HT1080 (cell line): ENCODE results near the gene HSPB7. TPM values are rescaled to one million over a fixed set of nuclear protein-coding genes. Genes with fewer than 3 reads are reported as not detected.
"Not testable (repeated sequence)": the region's sequence is repeated elsewhere in the genome, so short reads cannot be mapped to it uniquely, and the experiment has no call there.

ENCODE experiments used
- DNase-seq: peaks from one replicate; pipeline ENCODE4 v3.0.0-alpha.2; 2015; ENCODE audit warnings: low read depth
- total RNA-seq: library from RNA; depleted of rRNA; stranded (reverse); fragments of >200 nt; shearing (Covaris generic); gene quantifications from 2 replicates; pipeline ENCODE4 v1.2.3, GENCODE V29; 2014

HSPB7 gene
- total RNA-seq, 1 experiment from 2014 or later: not detected

DNA sequence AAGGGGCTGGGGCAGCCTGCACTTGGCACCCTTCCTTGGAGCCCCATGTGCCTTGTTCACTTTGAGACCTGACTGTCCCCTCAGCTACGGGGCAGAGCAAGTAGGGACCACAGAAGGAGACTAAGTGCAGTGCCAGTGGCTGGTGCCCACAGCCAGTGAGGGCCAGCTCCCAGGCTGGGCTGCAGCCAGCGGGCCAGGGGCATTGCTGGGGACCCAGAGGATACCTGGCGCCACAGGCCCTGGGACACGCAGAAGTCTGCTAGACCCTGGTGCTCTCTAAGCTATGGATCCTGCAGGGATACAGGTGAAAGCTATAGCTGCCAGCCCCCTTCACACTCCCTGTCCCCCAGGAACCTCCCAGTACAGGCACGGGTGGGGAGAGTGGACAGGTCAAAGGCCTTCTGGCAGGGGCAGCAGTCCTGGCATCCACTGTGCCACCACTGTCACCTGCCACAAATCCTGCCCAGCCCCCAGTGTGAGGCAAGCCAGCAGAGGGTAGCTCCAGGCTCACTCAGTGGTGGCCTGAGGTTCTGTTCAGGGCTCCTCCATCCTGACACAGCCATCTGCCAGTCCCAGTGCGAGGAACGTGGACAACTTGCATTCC, 5.3 kb upstream of the HSPB7 start:
- no peak for DNase-seq

DNA sequence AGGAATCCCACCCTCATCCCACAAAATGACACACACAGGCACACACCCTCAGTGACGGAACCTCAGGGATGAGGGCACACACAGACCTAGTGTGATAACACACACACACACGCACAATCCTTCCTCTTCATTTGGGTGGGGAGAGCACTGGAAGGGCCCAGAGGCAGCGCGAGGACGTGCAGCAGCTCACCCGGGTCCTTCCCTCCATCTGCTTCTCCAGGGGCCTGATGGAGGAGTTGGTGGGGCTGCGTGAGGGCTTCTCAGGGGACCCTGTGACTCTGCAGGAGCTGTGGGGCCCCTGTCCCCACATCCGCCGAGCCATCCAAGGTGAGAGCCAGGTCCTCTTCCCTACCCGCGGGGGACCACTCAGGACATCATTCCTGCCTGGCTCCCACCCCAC, 4.5 kb upstream of the HSPB7 start:
- DNase-seq: no peak

DNA sequence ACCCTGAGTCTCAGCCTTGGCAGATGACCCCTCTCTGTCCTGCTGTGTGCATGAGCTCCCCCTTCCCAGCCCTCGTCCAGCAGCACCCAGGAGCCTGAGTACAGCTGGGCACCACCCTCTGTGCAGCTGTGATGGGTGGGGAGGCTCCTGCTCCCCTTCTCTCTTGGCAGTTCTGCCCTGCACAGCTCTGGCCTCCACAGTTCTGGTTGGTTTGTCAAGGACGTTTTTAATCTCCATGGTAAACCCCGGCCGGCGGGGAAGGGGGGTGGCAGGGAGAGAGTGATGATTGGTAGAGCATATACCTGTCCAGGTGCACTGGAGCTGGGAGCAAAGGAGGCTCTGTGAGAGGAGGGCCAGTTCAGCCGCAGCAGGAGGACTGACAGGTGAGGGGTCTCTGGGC, 3.8 kb upstream of the HSPB7 start, which contains the start of gene CLCNKA:
CLCNKA (plus strand) TSS at position 356 of the 400 bp plus-strand sequence. CDS start 584 bp downstream, outside the sequence.
- DNase-seq: no peak

DNA sequence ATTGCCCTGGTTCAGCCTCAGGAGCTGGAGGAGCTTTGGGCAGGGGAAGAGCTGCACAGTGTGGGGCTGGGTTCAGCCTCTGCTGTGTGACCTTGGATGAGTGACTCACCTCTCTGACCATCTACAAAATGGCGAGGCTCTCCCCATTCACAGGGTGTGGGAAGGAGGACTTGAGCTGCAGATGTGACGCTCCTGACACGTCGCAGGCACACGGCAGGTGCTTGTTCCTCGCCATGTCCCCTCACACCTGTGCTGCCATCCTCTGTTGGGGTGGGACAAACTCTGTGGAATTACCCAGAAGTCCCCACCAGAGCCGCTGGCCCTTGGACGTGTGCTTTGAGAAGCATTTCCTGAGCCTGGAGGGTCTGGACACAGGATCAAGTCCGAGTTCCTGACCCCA, 3.0 kb upstream of the HSPB7 start:
- DNase-seq: not testable (repeated sequence)

DNA sequence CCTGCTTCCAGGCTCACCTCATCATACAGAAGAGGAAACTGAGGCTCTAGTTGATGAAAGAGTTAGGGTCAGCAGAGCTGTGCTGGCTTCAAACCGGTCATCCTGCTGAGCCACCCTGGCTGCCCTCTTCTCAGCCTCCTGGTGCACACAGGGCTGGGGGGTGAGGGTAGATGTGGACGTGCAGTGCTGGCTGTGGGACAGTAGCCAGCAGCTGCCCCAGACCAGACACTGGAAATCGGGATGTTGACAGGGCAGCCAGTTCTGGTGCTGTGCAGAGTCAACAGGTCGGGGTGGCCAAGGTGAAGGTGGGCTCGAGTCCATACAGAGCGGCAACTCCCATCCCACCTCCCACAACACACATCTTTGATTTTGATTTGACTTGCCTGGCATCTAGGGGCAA, 2.5 kb upstream of the HSPB7 start:
- DNase-seq: no peak

DNA sequence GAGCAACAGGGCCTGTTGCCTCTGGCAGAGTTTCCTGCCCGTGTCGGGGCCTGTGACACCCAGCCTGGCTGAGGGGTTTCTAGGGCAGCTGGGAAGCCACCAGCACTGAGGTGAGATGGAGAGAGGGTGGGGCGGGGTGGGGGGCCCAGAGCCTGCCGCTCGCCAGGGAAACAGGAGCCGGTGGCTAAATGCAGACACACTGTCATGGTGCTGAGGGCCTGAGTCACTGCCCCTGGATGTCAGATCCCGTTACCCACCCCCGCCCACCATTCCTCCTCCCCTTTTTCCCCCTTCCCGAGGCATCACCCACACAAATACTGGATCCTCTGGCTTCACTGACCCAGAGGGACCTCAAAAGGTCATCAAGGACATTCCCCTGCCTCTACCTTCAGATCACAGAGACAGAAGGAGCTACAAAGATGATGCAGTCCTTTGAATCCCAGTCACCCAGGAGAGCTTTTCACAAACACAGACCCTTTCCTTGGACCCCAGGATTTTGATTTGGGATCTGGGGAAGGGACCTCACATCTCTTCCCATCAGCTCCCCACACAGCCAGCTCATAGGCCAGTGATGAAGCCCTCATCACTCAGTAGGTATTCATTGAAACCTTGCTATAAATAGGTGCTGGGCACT, 1.9 kb upstream of the HSPB7 start:
- no peak for DNase-seq

DNA sequence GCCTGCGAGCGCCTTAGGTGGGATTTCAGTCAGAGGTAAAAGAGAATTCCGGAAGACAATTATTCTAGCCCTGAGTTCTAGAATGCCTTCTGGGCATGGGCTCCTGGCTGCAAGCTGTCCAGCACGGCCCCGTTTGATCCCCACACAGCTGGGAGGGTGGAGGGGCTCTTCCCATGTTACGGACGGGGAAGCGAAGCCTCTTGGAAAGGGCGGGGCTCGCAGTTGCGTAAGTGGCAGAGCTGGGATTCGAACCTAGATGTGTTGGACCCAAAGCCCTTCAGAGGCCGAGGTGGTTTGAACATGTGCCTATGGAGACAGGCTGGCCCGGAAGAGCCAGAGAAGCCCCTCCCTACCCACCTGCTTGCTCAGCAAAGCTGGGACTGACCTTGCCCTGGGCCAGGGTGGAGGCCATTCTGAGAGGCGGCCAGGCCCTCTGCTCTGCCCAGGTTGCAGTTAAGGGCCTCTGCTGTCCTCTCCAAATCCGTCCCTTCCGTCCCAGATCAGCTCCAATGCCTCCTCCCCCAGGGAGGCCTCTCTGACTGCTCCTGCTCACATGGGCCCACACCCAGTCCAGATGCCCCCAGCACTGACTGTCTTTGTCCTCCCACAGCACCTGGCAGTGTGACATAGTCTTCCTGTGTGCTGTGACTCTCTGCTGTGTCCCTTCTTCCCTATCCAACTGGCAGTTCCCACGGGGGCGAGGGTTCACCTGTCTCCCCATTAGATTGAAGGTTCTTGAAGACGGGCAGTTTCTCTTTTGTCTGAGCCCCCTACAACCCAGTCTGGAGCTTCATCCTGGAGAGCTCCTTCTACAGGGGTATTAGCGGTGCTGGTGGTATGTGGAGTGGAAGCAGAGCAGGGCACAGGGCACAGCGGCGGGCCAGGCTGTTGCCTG, 1.2 kb upstream of the HSPB7 start:
- no peak for DNase-seq

DNA sequence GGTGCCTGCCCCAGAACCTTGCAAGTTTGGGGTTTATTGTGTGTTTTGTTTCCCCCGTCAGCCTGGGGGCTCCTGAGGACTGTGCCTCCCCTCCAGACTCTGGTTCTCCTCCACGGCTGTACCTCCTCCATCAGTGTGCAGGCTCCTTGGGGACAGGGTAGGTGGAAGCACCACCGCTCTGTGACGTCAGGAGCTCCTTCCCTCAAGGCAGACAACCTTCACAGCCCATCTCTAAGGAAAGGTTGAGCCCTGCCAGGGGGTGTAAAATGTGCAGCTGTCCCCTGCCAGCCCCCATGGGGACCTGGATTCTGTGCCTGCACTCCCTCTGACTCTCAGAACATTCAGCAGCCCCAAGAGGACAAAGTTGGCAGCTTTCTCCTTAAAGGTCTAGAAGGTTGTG, 465 bp upstream of the HSPB7 start:
- no peak for DNase-seq

DNA sequence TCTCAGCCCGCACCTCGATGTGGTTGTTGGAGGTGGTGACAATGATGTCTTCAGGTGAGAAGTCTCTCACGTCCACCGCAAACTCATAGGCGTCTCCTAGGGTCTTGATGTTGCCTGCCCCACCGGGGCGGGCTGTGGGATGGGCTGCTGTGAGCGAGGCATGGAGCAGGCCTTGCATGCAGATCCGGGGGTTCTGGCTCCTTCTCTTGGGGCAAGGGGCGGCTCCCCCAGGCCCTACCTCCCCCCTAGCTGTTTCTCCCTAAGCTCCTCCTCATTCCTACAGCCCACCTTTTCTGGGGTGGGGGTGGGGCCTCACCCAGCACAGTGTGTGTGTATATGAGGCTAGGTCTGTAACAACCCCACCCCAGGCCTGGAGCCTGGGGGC, 775 bp downstream of the HSPB7 start:
- no peak for DNase-seq

DNA sequence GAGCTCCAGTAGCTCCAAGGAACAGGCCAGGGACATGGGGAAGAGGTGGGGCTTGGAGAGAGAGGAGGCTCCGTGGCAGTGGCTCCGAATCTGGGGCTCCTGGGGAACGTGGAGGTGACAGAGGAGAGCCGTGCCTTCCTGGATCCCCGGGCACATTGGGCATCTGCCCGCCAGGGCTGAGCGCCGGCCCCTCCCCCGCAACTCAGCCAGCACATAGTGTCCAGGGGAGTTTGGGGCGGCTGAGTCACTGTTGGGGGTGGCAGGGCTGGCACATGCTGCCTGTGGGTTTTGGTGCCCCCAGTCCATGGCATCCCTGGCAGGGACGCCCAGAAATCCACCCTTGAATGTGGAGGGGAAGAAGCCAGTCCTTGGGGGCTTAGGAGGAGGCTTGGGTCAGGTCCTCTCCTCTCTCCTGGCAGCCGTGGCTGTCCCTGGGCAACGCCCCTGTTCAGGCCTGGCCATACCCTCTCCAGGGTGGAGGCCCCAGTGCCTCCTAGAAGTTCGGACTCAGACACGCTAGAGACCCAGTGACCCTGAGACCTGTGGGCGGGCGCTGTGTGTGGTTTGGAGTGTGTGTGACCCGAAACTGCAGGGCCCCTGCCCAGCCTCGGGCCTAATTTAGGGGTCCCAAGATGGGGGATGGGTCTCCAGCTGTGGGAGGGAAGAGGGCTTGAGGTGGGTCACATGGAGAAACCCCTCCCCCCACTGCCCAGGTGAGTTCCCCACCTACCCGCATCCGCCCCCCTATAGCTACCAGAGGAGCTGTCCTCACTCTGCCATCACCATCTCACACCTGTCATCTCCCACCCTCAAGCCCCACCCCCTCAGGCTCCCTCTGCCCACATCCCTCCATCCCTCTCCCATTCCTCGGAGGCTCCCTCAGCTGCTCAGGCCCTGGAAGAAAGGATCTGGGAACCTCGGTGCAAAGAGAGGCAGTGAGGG, 1.6 kb downstream of the HSPB7 start:
- peak; percentile 26 for DNase-seq

DNA sequence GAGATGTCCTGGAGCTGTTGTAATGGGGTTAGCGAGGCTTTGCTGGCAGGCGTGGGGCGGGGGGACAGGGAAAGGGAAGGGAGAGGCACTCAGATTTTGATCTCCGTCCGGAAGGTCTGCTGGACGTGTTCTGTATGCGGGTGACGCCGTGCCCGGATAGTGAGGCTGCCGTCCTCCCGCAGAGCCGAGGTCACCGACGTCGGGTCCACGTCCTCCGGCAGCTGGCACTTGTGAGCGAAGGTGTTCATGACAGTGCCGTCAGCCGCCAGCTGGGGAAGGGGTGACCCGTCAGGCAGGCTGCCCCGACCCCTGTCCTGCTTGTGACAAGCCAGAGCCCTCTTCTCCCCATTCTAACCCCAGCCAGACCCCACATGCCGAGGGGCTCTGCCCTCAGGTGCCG, 2.4 kb downstream of the HSPB7 start:
- no peak for DNase-seq

DNA sequence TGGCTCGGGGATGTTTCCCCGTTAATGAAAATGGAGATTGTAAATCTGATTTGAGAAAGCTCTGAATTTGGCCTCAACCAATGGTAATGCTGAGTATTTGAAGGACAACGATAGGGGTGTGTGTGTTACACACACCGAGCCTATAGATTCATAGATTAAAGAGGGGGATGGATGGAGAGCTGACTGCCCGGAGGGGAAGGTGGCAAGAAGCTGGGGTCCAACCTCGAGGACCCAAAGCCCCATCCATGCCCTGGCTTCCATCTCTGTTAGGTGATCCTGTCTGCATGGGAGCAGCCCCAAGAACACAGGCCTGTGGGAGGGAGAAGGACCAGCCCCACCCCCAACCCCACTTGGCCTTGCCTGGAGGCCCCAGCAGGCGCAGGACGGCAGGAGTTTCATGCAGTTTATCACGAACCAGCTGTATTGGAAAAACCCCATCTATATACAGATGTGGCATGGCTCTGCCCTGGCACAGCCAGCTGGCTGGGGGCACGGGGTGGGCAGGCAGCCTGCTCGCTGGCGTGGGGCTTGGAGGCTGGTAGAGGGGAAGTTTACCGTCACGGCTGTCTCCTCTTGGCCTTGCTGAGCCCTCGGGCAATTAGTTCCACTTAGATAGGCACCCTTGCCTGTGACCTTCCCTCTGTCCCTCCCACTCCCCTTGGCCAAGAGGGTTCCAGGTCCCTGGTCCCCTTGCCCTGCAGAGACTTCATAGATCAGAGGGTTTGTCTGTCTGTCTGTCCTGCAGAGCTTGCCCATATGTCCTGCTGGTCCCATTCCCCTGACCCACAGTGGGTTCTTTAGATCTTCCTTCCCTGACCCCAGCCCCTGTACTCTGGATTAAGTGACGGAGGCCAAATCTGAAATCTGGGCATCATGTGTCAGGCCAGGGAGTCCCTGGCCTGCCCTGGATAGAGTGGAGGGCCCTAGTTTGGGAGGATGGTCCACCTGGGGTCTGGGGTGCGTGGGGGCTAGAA, 3.0 kb downstream of the HSPB7 start:
- no peak for DNase-seq

DNA sequence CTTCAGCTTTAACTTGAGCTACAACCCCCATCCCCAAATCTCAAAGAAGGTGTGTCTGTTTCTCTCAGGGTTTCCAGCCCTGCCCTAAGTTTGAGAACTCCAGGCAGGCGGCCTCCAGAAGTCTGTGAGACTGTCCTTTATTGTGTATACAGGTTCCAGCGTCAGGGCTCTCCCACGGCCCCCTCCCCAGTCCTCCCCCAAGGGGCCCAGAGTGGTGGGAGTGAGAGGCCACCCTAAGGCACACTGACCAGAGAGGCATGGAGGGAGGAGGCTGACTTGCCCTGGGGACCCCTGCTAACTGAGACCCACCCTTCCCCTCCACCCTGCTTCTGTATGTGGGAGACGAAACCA, 4.0 kb downstream of the HSPB7 start:
- no peak for DNase-seq

DNA sequence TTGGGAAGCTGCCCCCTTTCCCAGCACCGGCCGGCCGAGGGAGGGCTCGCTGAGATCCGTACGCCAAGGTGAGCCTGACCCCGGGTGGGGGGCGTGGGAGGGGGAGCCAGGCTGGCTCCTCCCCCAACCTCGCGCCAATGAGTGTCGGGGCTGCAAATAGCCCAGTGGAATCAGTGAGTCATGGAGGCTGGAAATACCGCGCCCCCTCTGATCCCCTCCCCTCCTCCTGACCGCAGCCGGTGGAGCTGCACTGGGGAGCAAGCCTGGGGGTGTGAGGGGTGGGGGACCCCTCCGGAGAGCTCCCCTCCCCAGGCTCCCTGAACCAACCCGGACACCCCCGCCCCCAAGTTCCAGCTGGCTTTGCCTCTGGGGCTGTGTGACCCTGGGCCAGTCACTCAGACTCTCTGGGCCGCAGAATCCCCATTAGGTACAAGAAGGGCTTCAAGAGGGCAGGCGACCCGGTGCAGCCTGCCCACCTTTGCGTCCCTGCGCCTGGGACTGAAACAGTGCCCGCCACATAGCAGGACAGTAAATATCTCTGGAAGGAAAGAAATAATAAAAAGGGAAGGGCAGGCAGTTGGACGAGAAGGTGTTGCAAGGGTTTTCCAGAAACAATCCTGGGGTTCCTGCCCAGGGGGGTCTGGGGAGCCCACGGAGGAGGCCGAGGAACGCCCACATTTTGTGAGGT, 4.5 kb downstream of the HSPB7 start:
- peak; percentile 69 for DNase-seq

DNA sequence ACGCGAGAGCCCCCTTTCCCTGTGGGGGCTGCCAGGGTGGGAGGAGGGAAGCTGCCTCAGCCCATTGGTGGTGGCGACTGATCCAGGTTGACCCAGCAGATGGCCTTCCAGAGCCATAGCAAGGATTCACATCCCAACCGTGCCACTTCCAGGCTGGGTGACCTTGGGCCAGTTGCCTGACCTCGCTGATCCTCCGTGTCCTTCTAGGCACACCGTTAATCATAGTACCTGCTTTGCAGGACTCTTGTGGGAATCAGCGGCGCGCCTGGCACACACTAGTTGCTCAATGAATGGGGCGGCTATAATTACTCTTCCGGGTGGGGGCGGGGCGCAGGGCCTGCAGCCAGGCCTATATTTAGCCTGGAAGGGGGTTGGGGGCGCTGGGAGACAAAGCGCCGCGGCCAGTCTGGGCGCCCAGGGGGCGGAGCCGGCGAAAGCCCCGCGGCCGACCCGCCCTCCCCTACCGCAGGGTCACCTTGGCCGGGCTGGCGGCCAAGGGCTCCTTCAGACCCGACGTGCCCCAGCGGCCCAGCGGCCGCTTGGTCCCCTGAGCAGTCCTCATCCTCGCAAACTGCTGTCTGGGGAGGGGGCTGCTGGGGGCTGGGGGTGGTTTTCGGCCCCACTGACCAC, 5.1 kb downstream of the HSPB7 start:
- DNase-seq: peak; percentile 54

DNA sequence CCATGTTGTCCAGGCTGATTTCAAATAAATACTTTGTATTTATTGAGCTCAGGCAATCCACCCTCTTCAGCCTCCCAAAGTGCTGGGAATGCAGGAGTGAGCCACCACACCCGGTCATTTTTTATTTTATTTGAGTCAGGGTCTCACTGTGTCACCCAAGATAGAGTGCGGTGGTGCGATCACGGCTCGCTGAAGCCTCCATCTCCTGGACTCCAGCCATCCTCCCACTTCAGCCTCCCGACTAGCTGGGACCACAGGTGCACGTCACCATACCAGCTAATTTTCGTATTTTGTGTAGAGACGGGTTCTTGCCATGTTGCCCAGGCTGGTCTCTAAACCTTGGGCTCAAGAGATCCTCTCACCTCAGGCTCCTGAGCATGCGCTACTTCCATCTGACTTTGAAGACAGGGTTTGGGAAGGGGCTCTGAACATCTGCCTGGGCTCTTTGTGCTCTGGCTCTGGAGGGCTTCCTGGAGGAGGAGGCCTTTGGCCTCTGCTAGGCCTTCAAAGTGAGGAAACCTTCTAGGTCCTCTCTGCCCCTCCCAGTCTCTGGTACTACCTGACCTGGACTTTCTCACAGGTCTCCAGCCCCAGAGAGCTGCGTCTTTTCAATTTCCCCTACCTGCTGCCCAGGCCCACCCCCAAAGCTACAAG, 5.8 kb downstream of the HSPB7 start:
- DNase-seq: no peak

DNA sequence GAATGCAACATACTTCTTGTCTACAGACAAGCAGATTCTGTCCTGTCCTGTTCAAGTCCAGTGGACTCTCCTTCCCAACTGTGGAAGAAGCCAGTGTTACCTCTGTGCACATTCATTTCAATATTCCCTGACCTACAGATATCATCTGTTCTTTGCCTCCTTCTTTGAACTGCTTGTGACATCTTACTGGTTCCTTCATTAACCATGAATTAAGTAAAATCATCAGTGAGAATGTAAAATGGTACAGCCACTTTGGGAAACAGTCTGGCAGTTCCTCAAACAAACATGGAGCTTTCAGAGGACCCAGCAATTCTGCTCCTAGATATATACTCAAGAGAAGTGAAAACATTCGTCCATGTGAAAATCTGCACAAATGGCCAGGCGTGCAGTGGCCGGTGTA, 7.0 kb downstream of the HSPB7 start:
- DNase-seq: no peak

DNA sequence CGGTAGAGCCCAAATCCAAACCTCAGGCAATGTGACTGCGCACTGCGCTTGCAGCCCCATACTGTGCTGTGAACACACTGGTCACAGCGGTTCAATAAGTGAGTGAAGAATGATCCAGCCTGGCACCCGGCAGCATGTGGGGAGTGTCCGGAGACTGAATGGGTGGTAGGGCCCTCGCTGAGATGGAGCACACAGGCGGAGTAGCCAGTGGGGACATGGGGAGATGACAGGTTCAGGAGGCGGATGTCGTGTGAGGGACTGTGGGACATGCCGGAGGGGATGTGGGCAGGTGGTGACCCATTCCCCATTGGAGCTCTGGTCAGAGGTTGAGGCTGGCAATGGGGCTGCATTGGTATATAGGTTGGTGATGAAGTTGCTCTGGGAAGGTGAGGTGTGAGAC, 8.2 kb downstream of the HSPB7 start:
- DNase-seq: no peak

DNA sequence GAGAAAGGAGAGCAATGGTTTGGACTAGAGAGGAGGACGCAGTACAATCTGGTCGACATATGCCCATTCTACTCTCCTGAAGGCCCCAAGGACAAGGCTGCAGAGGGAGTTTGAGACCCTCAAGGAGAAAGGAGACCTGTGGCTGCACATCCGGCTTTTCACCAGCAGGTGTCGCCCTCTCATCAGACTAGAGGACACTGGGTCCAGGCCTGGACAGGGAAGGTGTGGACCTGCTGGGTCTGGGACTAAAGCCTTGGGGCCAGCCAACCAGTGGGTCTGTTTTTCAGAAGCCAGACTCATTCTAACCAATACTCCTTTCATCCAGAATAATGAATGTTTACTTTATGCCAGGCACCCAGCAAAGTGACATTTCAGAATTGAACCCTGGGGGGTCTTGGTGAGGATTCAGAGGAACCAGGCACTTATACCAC, 8.8 kb downstream of the HSPB7 start:
- DNase-seq: peak; percentile 61
